Duodenal mucosa (tissue), 2 donors: Measurements from ENCODE around the gene LRRC57.

ENCODE experiments used
- H3K27ac ChIP-seq: one replicate; pipeline ENCODE4 v1.7.0; 2013; ENCODE audit warnings: low read depth, low read length
- H3K27me3 ChIP-seq, 2 donors: one replicate each; pipeline ENCODE4 v1.7.0; 2013; ENCODE audit warnings: low read length in 2 of 2, control low read depth in 1 of 2; ENCODE audit not compliant: insufficient read depth in 2 of 2, control insufficient read depth in 1 of 2
- H3K36me3 ChIP-seq, 2 donors: one replicate each; pipeline ENCODE4 v1.7.0; 2013; ENCODE audit warnings: low read length in 2 of 2, control low read depth in 1 of 2; ENCODE audit not compliant: insufficient read depth in 2 of 2, control insufficient read depth in 1 of 2
- H3K4me1 ChIP-seq, 2 donors: one replicate each; pipeline ENCODE4 v1.7.0; 2013; ENCODE audit warnings: low read length in 2 of 2, control low read depth in 1 of 2; ENCODE audit not compliant: insufficient read depth in 2 of 2, control insufficient read depth in 1 of 2
- H3K4me3 ChIP-seq, 2 donors: one replicate each; pipeline ENCODE4 v1.7.0; 2013; ENCODE audit warnings: low read length in 2 of 2, low read depth in 1 of 2
- H3K9ac ChIP-seq, 2 donors: one replicate each; pipeline ENCODE4 v1.7.0; 2013; ENCODE audit warnings: low read length in 2 of 2, low read depth in 1 of 2
- H3K9me3 ChIP-seq, 2 donors: one replicate each; pipeline ENCODE4 v1.7.0; 2013; ENCODE audit warnings: low read length in 2 of 2, control low read depth in 1 of 2; ENCODE audit not compliant: control insufficient read depth in 1 of 2

LRRC57 gene

DNA sequence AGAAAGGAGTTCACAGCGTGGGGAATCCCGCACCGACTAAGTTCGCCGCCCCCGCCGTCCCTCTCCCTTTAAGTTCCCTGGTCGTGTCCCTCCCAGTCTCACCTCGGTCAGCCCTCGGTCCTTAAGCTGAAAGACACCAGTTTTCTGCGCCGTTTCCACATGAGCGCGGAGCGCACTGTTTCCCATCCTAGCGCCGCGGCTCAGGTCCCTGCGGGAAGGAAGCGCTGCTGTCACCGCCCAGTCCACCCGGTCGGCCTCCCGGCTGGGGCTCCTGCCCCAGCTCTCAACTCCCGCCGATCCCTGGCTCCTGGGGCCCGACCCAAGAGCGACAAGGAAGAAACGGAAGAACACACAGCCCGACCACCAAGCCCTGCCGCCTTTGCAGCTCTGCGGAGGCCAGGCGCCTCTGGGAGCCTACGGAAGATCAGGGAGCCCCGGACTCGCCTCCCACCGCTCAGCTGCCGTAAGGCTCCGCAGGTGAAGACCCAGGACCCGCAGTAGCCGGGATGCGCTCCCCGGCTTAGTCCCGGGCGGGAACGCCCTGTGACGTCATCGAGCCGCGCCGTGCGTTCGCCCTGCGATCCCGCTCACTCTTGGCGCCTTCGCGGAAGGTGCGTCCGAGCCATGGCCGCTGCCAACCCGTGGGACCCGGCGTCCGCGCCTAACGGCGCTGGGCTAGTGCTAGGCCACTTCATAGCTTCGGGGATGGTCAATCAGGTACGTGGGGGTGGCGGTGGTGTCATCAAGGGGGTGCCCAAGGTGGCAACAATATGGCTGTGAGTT is at the start of gene LRRC57, which contains the start of gene HAUS2:
TSS of gene LRRC57 (minus strand) at position 545 of the 783 bp plus-strand sequence. CDS start at position 186, 359 bp downstream.
TSS of gene HAUS2 (plus strand) at position 590 of the 783 bp plus-strand sequence. CDS start at position 625, 35 bp downstream.
- no peaks in the 10 kb centered on the region for H3K9me3 ChIP-seq
- peak within 1 kb of the TSS; percentile 98 to 100 for H3K9ac ChIP-seq
- H3K4me3 ChIP-seq, result peak within 1 kb of the TSS; percentile 100
- H3K27ac ChIP-seq, result peak within 1 kb of the TSS; percentile 81
- peaks cover 22 to 26% of the 10 kb centered on the region in 2 donors for H3K4me1 ChIP-seq
- H3K27me3 ChIP-seq, result no peaks in the 10 kb centered on the region
- H3K36me3 ChIP-seq, result peaks cover 8 to 17% of the 10 kb centered on the region in 2 donors

DNA sequence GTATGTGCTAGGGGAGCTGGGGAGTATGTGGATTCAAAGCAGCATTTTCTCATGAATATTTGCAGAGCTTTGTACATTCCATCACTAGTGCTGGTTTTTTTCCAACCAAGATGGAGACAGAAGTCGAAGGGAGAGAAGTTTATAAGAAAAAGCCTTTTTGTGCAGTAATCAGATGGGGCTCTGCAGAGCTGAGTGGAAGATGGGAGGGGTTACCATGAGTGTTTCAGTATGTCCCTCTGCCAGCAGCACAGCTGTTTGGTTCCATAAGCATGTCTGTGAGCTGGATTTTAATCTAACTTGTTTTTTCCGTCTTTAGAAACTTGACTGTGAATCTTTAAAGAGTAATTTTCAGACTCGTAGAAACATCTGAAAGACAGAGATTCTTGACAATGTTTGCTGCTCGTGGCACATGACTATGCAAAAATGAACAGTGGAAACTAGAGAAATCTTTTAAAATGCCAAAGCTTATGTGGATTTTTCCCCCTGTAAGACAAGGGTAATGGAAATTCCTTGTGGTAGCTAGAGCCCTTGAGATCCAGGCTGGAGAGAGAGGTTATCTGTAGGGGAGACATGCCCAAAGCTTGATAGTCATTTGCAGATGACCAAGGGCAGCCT is 47.1 kb upstream of the LRRC57 start:
- Histone ChIP-seq H3K9ac (no peak overlapping the region), H3K9me3 (no peaks in the 10 kb centered on the region), H3K36me3 (no peaks in the 10 kb centered on the region), H3K27ac (no peak overlapping the region), H3K27me3 (no peaks in the 10 kb centered on the region), H3K4me3 (no peak overlapping the region), H3K4me1 (peaks cover 7 to 9% of the 10 kb centered on the region in 2 donors)

DNA sequence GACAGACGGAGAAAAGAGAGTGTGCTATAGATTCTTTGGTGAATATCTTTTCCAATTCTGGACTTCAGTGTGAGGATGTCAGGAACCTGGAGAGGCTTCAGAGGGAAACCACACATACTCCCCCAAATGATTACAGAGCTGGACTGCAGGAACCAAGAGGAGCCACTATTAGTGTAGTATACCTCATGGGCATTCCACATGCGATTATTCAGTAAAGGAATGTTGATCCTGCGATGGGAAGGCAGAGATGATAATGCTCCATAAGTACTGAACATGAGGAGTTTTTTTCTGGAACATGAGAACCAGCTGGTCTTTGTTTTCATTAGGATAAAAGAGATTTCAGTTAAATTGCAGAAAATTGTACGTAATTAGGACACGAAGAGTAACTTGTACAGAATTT is 45.5 kb upstream of the LRRC57 start:
- H3K27ac ChIP-seq, result no peak overlapping the region
- H3K4me1 ChIP-seq, result peaks cover 7 to 9% of the 10 kb centered on the region in 2 donors
- H3K9me3 ChIP-seq, result no peaks in the 10 kb centered on the region
- no peaks in the 10 kb centered on the region for H3K27me3 ChIP-seq
- H3K4me3 ChIP-seq, result no peak overlapping the region
- no peaks in the 10 kb centered on the region for H3K36me3 ChIP-seq
- no peak overlapping the region for H3K9ac ChIP-seq

DNA sequence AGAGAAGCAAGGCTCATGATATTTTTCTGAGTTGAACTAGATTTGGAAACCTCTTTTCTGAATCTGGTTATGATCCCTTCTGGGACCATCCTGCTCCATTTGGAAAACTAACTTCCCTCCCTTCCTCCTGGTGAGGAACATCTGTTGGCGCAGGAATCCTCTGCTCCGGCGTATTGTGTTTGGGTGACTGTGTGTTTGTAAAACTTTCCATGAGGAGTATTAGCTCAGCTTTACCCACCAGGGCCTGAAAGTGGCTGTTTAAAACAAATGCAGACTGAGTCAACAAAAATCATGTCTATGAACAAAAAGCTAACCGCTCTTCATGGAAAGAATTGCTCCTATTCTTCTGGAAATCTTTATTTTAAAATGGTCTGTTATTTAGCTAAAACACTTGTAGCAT is 44.5 kb upstream of the LRRC57 start:
- peaks cover 7 to 9% of the 10 kb centered on the region in 2 donors for H3K4me1 ChIP-seq
- H3K27ac ChIP-seq, result no peak overlapping the region

DNA sequence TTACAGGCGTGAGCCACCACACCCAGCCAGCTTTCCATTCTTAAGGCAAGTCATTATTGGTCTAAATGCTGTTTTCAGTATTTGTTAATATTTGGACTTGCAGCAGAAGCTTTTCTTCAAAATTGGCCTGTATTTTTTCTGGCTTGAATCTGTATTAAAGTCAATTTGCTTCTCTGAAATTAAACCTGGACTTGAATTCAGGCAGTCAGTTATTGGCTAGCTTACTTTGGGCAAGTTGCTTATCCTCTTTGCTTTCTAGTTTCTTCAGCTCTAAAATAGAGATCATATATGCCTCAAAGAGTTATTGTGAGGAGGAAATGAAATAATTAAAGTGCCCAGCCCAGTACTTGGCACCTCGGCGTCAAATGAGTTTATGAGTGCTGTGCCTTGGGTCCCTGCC is 44.1 kb upstream of the LRRC57 start:
- Histone ChIP-seq H3K9ac (no peak overlapping the region), H3K4me3 (no peak overlapping the region), H3K36me3 (no peaks in the 10 kb centered on the region), H3K4me1 (peaks cover 7 to 9% of the 10 kb centered on the region in 2 donors), H3K27ac (no peak overlapping the region), H3K9me3 (no peaks in the 10 kb centered on the region), H3K27me3 (no peaks in the 10 kb centered on the region)

More for the DNA sequence above, 44.5 kb upstream of the LRRC57 start:
- Histone ChIP-seq H3K4me3 (no peak overlapping the region), H3K9ac (no peak overlapping the region), H3K27me3 (no peaks in the 10 kb centered on the region), H3K36me3 (no peaks in the 10 kb centered on the region), H3K9me3 (no peaks in the 10 kb centered on the region)

DNA sequence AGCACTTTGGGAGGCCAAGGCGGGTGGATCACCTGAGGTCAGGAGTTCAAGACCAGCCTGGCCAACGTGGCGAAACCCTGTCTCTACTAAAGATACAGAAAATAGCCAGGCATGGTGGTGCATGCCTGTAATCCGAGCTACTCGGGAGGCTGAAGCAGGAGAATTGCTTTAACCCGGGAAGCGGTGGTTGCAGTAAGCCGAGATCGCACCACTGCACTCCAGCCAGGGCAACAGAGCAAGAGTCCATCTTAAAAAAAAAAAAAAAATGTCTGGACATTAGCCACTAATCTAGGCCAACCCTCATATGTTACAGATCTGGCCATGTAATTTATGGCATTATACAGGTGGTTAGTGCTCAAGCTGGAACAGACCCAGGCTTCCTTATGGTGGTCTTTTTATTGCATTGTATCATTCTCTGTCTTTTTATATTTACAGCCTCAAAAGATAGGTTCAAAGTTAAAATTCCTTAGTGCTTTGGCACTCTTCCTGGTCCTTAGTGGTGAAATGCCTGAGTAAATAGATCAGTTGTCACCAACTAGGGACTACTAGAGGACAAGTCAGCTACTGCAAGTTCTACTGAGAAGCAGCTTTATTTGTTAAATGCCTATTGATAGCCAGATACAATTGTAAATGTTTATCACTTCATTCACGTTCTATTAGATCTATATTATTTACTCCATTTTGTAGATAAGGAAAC is 42.8 kb upstream of the LRRC57 start:
- Histone ChIP-seq H3K4me1 (peaks cover 7 to 9% of the 10 kb centered on the region in 2 donors), H3K9ac (no peak overlapping the region), H3K36me3 (no peaks in the 10 kb centered on the region), H3K27ac (no peak overlapping the region), H3K27me3 (no peaks in the 10 kb centered on the region), H3K4me3 (no peak overlapping the region), H3K9me3 (no peaks in the 10 kb centered on the region)

DNA sequence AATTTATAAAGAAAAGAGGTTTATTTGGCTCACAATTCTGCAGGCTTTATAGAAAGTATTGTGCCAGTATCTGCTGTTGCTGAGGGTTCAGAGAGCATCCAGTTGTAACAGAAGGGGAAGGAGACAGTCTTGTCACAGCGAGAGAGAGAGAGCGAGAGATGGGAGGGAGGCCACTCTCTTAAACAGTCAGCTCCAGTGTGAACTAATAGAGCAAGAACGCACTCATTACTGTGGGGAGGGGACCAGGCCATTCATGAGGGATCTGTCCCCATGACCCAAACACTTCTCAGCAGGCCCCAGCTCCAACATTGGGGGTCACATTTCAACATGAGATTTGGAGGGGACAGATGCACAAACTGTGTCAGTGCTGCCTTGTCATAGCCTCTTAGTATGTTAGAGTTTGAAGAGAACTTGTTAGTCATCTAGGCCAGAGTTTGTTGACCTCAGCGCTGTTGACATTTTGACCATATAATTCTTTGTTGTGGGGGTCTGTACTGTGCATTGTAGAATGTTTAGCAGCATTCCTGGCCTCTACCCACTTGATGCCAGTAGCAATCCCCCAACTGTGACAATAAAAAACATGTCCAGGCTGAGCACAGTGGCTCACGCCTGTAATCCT is 42.1 kb upstream of the LRRC57 start:
- Histone ChIP-seq H3K9me3 (no peaks in the 10 kb centered on the region), H3K27ac (no peak overlapping the region), H3K27me3 (no peaks in the 10 kb centered on the region), H3K4me1 (peaks cover 7 to 9% of the 10 kb centered on the region in 2 donors), H3K4me3 (no peak overlapping the region), H3K36me3 (no peaks in the 10 kb centered on the region), H3K9ac (no peak overlapping the region)

DNA sequence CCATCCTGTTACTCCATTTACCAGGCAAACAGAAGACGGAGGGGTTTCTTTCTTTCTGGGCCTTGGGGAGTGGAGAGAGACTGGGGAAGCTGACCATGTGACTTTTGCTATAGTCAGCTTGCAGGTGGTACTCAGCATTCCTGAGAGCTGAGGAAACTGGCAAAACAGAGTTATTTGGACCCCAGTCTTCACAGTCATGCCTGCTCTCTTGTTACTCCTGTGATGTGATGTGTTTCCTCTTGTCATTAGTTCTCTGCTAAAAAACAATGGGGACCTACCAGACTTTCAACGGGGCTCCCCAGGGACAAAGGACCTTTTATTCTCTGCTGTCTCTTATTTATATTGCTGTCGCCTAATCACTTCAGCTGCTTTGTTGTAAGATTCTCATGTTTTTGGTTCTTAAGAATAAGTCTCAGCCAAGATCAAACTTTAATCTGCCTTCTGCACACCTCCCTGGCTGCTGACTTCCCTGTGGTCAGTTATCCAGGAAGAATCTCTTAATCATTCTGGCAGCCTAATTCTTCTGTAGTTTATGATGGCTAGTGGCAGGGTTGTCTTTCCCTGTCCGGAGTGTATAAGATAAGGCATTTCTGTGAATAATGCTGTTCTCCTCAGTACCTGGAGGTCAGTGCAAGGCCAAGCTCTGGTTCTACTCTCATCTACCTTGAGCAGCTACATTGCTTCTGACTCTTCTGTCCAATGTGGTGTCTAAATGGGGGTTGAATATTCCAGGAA is 35.6 kb upstream of the LRRC57 start:
- no peak overlapping the region for H3K9ac ChIP-seq
- no peak overlapping the region for H3K27ac ChIP-seq
- H3K4me1 ChIP-seq, result peaks cover 5 to 9% of the 10 kb centered on the region in 2 donors
- H3K27me3 ChIP-seq, result no peaks in the 10 kb centered on the region
- no peaks in the 10 kb centered on the region for H3K9me3 ChIP-seq
- no peak overlapping the region for H3K4me3 ChIP-seq
- H3K36me3 ChIP-seq, result no peaks in the 10 kb centered on the region

DNA sequence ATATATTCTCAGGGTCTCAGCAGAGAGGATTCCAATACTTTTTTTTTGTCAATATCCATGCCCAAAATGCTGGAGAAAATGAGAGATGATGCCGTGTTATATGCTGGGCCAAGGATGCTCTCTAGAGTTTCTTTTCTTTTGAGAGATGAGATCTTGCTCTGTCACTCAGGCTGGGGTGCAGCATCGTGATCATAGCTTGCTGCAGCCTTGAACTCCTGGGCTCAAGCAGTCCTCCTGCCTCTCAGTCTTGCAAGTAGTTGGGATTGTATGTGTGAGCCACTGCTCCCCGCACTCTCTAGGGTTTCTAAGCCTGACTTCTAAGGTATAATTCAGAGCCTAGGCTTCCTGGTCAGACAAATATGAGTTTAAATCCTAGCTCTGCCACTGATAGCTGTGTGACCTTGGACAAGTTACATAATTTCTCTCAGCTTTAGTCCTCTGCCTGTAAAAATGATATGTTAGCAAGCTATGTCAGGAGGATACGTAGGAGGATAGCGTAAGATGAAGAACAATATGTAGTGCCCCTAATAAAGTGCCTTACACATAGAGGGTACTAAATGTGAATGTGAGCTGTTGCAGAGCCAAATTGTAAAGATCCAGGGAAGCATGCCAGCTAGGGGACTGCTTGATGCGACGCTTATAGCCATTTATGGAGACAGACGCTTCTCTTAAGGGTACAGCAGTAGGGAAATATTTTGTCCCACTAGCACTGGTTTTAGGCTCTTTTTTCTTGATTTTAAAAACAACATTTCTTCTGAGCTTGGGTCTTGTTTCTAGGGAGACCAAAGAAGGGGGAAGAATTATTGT is 34.2 kb upstream of the LRRC57 start:
- no peak overlapping the region for H3K4me3 ChIP-seq
- no peaks in the 10 kb centered on the region for H3K27me3 ChIP-seq
- no peak overlapping the region for H3K9ac ChIP-seq
- H3K27ac ChIP-seq, result no peak overlapping the region
- H3K9me3 ChIP-seq, result no peaks in the 10 kb centered on the region
- H3K36me3 ChIP-seq, result no peaks in the 10 kb centered on the region
- H3K4me1 ChIP-seq, result peaks cover 5 to 9% of the 10 kb centered on the region in 2 donors
